ENCODE data around the gene ATOSB.

- TF ChIP-seq, protein P1, sequence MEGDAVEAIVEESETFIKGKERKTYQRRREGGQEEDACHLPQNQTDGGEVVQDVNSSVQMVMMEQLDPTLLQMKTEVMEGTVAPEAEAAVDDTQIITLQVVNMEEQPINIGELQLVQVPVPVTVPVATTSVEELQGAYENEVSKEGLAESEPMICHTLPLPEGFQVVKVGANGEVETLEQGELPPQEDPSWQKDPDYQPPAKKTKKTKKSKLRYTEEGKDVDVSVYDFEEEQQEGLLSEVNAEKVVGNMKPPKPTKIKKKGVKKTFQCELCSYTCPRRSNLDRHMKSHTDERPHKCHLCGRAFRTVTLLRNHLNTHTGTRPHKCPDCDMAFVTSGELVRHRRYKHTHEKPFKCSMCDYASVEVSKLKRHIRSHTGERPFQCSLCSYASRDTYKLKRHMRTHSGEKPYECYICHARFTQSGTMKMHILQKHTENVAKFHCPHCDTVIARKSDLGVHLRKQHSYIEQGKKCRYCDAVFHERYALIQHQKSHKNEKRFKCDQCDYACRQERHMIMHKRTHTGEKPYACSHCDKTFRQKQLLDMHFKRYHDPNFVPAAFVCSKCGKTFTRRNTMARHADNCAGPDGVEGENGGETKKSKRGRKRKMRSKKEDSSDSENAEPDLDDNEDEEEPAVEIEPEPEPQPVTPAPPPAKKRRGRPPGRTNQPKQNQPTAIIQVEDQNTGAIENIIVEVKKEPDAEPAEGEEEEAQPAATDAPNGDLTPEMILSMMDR (IDR thresholded peaks at IDR 0.05; ENCODE audit: poor library complexity), result no peak
- TF ChIP-seq EZH2 (IDR thresholded peaks at IDR 0.05; ENCODE audit: borderline replicate concordance), result no peak
These were observed 26.2 kb downstream of the ATOSB start for GRCh38 chr9:35089434-35089833.

All from hepatocyte (in vitro differentiated cells).